Measurements from ENCODE around the gene PDE8A. TPM values are rescaled to one million over a fixed set of nuclear protein-coding genes. Genes with fewer than 3 reads are reported as not detected.

Gene PDE8A
- total and polyA plus RNA-seq, 2 donors (not counting 1 experiment from before 2014, with no cell fraction given): 17.4 to 51.1 TPM

GRCh38 chr15:85099195-85099803, 117.6 kb downstream of the PDE8A start:
- Histone ChIP-seq H3K27me3 (replicated peaks in 1 of 4; ENCODE audit: control extremely low read depth in 1 of 4, control insufficient read depth in 3 of 4, insufficient read depth in 4 of 4, low read length in 3 of 4) (no peaks in the 10 kb centered on the region), H2AFZ (ENCODE audit: insufficient read depth, low read depth, low read length, poor library complexity, severe bottlenecking) (no peak overlapping the region), H3K9ac (ENCODE audit: low read length) (no peak overlapping the region), H3K36me3 (replicated peaks in 1 of 2; ENCODE audit: control extremely low read depth in 1 of 2, control insufficient read depth in 1 of 2, extremely low read depth in 1 of 2, insufficient read depth in 2 of 2, low read length in 1 of 2) (peaks cover 1 to 7% of the 10 kb centered on the region in 2 experiments), H3K4me1 (ENCODE audit: control insufficient read depth in 2 of 2, insufficient read depth in 2 of 2, low read length in 2 of 2) (peaks cover 0 to 2% of the 10 kb centered on the region in 2 donors), H3K4me2 (replicated peaks; ENCODE audit: low read depth, low read length, poor library complexity, severe bottlenecking) (no peak overlapping the region), H3K4me3 (ENCODE audit: control extremely low read depth in 1 of 5, extremely low read depth in 1 of 5, insufficient read depth in 1 of 5, low read depth in 2 of 5, low read length in 4 of 5) (no peak overlapping the region), H3K9me3 (ENCODE audit: control extremely low read depth in 1 of 3, control insufficient read depth in 2 of 3, insufficient read depth in 1 of 3, low read length in 2 of 3) (no peaks in the 10 kb centered on the region), H3K27ac (ENCODE audit: low read length in 2 of 2) (no peak overlapping the region), H4K20me1 (ENCODE audit: control insufficient read depth, insufficient read depth, low read length, poor library complexity, severe bottlenecking) (no peaks in the 10 kb centered on the region), H3K79me2 (ENCODE audit: control insufficient read depth, insufficient read depth, low read length) (no peaks in the 10 kb centered on the region)
- Mint-ChIP-seq H3K27ac (no peak overlapping the region), H3K9me3 (ENCODE audit: insufficient read depth) (no peaks in the 10 kb centered on the region), H3K4me3 (no peak overlapping the region), H3K4me1 (no peaks in the 10 kb centered on the region), H3K27me3 (no peaks in the 10 kb centered on the region)
- no peak for DNase-seq
- intact Hi-C loops (cut with micrococcal nuclease): no loop called here
- TF ChIP-seq EZH2 (IDR thresholded peaks at IDR 0.05; ENCODE audit: borderline replicate concordance, insufficient read depth, low read depth, low read length, poor library complexity, severe bottlenecking): no peak
- TF ChIP-seq CTCF (IDR thresholded peaks at IDR 0.05): no peak
- ATAC-seq (ENCODE audit: low read depth): no peak
- CTCF ChIA-PET: no interaction called here
- WGBS (ENCODE audit: insufficient coverage): 100% methylated on average over 7 of the region's 10 CpGs
- POLR2A ChIA-PET: no interaction called here

GRCh38 chr15:85100186-85100937, 118.7 kb downstream of the PDE8A start:
- DNase-seq (peak; percentile 14), ATAC-seq (ENCODE audit: low read depth) (no peak)
- Histone ChIP-seq H3K4me3 (ENCODE audit: control extremely low read depth in 1 of 5, extremely low read depth in 1 of 5, insufficient read depth in 1 of 5, low read depth in 2 of 5, low read length in 4 of 5) (no peak overlapping the region), H2AFZ (ENCODE audit: insufficient read depth, low read depth, low read length, poor library complexity, severe bottlenecking) (no peak overlapping the region), H3K4me1 (ENCODE audit: control insufficient read depth in 2 of 2, insufficient read depth in 2 of 2, low read length in 2 of 2) (peaks cover 0 to 2% of the 10 kb centered on the region in 2 donors), H3K79me2 (ENCODE audit: control insufficient read depth, insufficient read depth, low read length) (no peaks in the 10 kb centered on the region), H3K9ac (ENCODE audit: low read length) (no peak overlapping the region), H3K36me3 (replicated peaks in 1 of 2; ENCODE audit: control extremely low read depth in 1 of 2, control insufficient read depth in 1 of 2, extremely low read depth in 1 of 2, insufficient read depth in 2 of 2, low read length in 1 of 2) (peaks cover 1 to 7% of the 10 kb centered on the region in 2 experiments), H3K9me3 (ENCODE audit: control extremely low read depth in 1 of 3, control insufficient read depth in 2 of 3, insufficient read depth in 1 of 3, low read length in 2 of 3) (no peaks in the 10 kb centered on the region), H3K4me2 (replicated peaks; ENCODE audit: low read depth, low read length, poor library complexity, severe bottlenecking) (no peak overlapping the region), H4K20me1 (ENCODE audit: control insufficient read depth, insufficient read depth, low read length, poor library complexity, severe bottlenecking) (no peaks in the 10 kb centered on the region), H3K27ac (ENCODE audit: low read length in 2 of 2) (no peak overlapping the region), H3K27me3 (replicated peaks in 1 of 4; ENCODE audit: control extremely low read depth in 1 of 4, control insufficient read depth in 3 of 4, insufficient read depth in 4 of 4, low read length in 3 of 4) (no peaks in the 10 kb centered on the region)
- CTCF ChIA-PET: no interaction called here
- no peak overlapping the region for H3K27ac Mint-ChIP-seq
- H3K4me3 Mint-ChIP-seq: no peak overlapping the region
- intact Hi-C loops (cut with micrococcal nuclease): no loop called here
- no peaks in the 10 kb centered on the region for H3K4me1 Mint-ChIP-seq
- 69% methylated on average over 7 of the region's 10 CpGs for WGBS (ENCODE audit: insufficient coverage)
- POLR2A ChIA-PET: no interaction called here
- H3K27me3 Mint-ChIP-seq: no peaks in the 10 kb centered on the region
- TF ChIP-seq EZH2 (IDR thresholded peaks at IDR 0.05; ENCODE audit: borderline replicate concordance, insufficient read depth, low read depth, low read length, poor library complexity, severe bottlenecking) (no peak), CTCF (IDR thresholded peaks at IDR 0.05) (no peak)
- H3K9me3 Mint-ChIP-seq (ENCODE audit: insufficient read depth): no peaks in the 10 kb centered on the region

Measured in B cell (primary cell).